HG03108 (cell line): ENCODE measurements around the gene OR4S1.
"Not testable (repeated sequence)": the region's sequence is repeated elsewhere in the genome, so short reads cannot be mapped to it uniquely, and the experiment has no call there.

Experiments used
- ATAC-seq: cut with Tn5 transposase; IDR thresholded peaks from one replicate; pipeline ENCODE4 v1.9.1; 2021; ENCODE audit warnings: moderate library complexity; ENCODE audit not compliant: unreplicated experiment

The OR4S1 gene, protein sequence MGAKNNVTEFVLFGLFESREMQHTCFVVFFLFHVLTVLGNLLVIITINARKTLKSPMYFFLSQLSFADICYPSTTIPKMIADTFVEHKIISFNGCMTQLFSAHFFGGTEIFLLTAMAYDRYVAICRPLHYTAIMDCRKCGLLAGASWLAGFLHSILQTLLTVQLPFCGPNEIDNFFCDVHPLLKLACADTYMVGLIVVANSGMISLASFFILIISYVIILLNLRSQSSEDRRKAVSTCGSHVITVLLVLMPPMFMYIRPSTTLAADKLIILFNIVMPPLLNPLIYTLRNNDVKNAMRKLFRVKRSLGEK

DNA sequence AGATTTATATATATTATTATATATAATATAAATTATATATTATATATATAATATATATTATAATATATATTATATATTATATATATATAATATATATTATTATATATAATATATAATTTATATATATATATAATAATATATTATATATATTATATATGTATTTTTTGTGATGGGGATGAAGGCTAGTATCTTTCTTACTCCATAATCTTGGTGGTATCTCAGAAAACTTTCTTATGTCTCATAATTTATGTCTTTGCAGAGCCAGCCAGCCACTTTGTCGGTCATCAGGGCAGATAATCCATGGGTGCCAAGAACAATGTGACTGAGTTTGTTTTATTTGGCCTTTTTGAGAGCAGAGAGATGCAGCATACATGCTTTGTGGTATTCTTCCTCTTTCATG lies at the start of gene OR4S1:
TSS of gene OR4S1 (plus strand) at position 301 of the 400 bp plus-strand sequence. CDS start at position 301, 0 bp downstream.
- no peak for ATAC-seq

DNA sequence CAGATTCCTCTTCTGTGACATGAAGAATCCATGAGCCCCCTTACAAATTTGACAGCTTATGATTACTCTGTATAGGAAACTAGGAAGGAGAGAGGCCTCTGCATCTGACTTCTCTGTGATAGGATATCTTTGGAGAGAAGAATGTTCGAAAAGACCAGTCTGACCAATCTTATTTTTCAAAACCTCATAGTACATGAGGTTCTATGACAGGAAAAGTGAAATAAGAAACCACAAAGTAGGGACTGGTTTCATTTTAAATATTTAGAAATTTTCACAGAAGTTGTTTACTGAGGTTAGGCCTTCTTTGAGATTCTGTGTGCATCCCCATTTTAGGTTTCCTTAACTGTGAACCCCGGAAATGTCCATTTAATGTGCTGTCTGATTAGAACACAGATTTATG lies 44.4 kb upstream of the OR4S1 start:
- ATAC-seq = no peak

DNA sequence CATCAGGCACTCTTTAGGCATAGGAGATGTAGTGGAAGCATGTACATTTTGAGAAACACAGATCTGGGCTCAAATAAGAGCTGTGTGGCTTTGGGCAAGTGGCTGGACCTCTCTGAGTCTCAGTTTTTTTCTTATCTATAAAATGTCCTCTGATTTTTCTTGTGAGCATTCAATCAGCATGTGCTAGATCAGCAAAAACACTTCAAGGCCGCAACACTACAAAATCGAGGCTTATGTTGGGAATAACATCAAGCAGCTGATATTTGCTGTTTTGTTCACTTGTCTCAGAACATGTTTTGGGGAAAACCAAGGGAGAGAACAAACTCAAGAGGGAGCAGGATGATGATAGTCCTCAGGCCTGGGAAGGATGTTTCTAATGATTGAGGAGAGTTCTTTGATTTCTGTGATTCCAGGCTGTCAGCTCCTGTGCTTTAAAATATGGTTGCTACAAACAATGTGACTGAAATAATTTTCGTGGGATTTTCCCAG lies 42.6 kb upstream of the OR4S1 start, which contains the start of gene OR4X1:
TSS of gene OR4X1 (plus strand) at position 439 of the 489 bp plus-strand sequence. CDS start at position 439, 0 bp downstream.
- ATAC-seq = no peak

DNA sequence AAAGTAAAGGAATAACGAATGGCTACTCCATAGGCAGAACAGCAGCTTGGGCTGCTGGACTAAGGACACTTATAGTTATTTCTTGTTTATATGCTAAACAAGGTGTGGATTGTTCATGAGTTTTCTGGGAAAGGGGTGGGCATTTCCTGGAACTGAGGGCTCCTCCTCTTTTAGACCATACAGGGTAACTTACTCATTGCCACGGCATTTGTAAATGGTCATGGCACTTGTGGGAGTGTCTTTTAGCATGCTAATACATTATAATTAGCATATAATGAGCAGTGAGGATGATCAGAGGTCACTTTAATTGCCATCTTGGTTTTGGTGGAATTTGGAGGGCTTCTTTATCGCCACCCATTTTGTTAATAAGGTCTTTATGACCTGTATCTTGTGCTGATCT lies 35.4 kb upstream of the OR4S1 start:
- ATAC-seq = no peak

DNA sequence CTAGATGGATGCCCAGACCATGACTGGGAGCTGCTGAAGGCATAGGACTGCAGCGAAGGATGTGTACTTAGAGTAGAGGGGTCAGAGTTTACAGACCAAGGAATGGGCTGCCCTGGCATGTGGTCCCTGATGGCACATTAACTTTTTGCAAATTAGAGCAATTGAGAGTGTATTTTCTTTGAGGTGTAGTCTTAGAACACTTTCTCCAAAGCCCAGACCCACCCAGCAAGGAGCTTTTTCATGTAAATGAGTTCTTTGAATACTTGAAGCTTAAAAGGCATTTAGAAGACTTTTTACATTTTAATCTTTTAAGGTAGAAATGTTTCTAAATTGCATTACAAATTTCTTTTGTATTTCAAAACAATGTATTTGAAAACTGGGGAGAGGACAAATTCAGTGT lies 33.4 kb upstream of the OR4S1 start:
- ATAC-seq = no peak

DNA sequence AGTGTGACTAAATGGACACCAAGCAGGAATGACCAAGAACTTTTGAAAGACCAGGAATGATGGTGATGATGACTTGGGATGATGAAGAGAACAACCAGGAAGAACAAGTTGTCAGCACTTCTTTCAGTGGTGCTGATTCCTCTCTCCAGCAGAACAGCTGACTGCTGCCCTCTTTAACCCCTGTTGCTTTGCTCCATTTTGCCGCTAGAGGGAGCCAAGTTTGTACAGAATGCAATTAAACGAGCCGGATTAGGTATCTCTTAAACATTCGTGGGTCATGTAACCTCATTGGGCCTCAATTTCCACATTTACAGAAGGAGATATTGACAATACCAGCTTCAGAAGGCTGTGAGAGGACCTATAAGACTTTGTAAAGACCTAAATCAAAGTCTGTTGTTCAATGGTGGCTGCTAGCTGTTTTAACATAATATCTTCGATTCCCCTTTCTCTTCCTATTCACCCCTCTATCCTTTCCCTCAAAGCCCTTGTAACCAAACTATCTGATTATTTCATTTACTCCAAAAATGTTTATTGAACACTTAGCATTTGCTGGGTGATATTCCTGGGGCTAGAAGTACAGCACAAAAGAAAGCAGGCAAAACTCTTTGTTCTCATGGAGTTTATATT lies 1.9 kb downstream of the OR4S1 start:
- ATAC-seq = no peak

DNA sequence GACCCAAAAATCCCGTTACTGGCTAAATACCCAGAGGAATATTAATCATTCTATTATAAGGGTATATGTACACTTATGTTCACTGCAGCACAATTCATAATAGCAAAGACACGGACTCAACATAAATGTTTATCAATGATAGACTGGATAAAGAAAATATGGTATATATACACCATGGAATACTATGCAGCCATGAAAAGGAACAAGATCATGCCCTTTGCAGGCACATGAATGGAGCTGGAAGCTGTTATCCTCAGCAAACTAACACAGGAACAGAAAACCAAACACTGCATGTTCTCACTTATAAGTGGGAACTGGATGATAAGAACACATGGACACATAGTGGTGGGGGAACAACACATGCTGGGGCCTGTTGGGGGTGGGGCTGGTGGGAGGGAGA lies 7.6 kb downstream of the OR4S1 start:
- ATAC-seq = not testable (repeated sequence)

DNA sequence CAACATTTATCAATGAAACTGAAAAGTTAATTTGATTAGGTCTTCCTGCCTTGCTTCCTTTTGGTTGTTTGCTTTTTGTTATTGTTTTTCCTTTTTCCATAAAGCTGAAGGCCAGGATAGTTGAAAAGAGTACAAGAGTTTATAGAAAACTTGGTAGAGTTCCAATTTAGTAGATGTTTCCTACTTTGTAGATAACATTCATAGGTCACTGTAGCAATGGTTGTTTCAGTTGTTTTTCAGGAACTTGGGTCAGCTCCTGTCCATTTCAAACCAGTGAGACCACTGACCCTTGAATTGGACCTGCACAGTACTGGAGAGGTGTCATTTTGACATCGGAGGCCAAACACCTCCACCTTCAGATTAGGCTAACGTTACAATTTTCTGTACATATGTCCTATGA lies 13.8 kb downstream of the OR4S1 start:
- ATAC-seq = not testable (repeated sequence)

DNA sequence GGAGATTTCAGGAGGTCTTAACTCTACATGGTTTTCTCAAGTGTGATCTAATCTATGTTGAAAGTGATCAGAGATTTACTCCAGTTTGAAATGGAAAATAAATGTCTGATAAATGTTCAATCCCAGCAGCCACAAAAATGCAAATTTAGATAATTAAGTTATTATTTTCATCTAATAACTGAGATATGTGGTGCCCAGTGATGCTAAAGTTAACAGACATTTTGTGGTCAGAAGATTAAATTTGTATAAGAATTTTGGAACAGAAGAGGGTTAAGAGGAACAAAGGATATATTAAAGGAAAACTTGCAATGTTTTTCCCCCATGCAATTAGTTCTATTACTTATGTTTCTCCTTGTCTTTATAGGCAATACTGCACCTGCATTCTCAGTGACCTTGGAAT lies 18.6 kb downstream of the OR4S1 start, which contains the start of gene OR4C3:
TSS of gene OR4C3 (plus strand) at position 301 of the 400 bp plus-strand sequence. CDS start 102 bp downstream, outside the sequence.
- not testable (repeated sequence) for ATAC-seq

DNA sequence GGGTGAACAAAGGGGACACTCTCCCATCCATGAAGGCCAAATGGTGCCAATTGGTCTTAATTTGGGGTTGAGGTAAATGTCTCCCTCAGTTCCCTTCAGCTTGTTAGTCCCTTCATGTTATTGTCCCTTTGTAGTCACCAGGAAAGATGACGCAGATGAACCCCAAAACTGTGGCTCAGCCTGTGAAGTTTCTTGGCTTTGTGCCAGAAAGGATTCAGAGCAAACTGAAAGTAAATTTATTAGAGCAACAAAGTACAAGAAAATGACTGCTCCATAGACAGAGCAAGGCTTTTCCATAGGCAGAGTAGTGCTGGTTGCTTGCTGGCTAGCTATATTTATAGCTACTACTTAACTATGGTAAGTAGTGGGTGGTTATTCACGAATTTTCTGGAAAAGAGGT lies 35.4 kb downstream of the OR4S1 start:
- ATAC-seq = no peak

DNA sequence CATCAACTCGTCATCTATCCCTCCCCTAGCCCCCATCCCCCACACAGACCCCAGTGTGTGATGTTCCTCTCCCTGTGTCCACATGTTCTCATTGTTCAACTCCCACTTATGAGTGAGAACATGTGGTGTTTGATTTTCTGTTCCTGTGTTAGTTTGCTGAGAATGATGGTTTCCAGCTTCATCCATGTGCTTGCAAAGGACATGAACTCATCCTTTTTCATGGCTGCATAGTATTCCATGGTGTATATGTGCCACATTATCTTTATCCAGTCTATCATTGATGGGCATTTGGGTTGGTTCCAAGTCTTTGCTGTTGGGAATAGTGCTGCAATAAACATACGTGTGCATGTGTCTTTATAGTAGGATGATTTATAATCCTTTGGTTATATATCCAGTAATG lies 36.5 kb downstream of the OR4S1 start:
- not testable (repeated sequence) for ATAC-seq

DNA sequence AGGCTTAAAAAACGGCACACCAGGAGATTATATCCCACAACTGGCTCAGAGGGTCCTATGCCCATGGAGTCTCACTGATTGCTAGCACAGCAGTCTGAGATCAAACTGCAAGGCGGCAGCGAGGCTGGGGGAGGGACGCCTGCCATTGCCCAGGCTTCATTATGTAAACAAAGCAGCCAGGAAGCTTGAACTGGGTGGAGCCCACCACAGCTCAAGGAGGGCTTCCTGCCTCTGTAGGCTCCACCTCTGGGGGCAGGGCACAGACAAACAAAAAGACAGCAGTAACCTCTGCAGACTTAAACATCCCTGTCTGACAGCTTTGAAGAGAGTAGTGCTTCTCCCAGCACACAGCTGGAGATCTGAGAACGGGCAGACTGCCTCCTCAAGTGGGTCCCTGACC lies 40.3 kb downstream of the OR4S1 start:
- not testable (repeated sequence) for ATAC-seq

DNA sequence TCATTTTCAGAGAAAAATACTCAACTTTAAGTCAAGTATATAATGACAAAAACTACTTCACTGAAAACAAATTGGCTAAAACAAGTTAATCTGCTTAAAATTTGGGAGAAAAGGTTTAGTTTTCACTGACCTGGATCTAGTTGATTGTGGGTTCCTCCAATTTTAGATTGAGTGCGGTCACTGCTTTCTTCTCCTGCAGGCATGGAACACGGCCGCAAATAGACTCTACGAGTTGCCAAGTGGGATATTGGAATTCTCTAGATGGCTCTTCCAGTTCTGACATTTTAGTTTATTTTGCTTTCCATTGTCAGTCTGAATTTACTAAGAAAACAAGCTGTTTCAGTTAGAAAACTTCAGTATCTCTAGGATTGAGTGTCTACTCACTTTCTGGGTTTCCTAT lies 48.0 kb downstream of the OR4S1 start:
- ATAC-seq = no peak

DNA sequence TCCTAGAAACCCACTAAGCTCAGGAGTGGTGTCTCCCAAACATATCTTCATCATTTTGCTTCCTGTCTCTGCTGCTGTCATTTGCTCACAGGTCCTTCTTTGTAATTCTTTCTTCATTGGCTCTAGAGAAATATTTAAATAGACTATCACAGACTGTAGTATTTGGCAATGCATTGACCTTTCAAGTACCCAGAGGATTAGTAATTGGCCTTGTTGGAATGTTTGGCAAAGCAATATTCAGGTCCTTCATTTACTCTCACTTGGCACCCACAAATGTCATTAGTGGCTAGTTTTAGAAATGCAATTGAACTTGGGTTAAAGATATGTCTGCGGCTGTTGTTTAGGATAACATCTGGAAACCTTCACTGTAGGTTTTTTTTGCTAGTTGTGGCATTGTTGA lies 48.7 kb downstream of the OR4S1 start:
- ATAC-seq = no peak
